Nasal cavity respiratory epithelium epithelial cell of viscerocranial mucosa (primary cell): Measurements from ENCODE around the gene NDUFB3. TPM values are rescaled to one million over a fixed set of nuclear protein-coding genes. Genes with fewer than 3 reads are reported as not detected.

Experiments
- total RNA-seq: library from RNA; depleted of rRNA; stranded (reverse); fragments of >200 nt; gene quantifications from 2 replicates; pipeline ENCODE4 v1.2.3, GENCODE V29; 2014

NDUFB3 gene
- 43.1 and 43.5 TPM in 2 replicates for total RNA-seq

DNA sequence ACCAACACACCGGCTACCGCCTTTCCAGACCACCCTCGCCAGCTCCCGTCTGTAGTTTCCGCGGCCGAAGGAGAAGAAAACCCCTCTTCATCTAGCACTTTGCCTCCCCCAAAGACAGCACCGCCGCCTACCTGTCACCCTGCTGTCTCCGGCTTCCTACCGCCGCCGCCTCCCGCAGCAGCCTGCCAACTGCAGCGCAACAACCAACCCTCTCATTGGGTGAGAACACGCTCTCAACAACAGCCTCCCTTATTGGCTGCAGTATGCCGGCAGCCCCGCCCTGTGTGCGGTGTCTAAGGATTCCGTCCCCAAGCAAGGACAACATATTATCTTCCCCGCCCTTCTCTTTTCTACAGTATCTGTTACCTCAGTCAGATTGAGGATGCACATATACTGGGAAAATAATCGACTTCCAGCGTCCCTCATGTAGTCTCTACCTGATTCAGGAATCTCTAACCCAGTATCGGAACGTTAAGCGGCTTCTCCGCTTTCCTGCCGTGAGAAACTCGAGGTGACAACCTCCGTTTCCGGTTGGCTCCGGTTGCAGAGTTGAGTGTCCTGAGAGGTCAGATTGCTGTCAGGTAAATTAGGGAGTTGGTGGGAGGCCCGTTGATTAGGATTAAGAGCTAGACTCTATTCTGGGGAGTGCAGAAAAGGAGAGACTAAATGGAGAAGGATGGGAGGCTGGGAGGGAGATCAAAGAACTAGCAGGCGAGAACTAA is at the start of gene NDUFB3, which contains the start of gene HYCC2:
Gene NDUFB3, plus strand, starts transcription at position 523 of the 722 bp plus-strand sequence. CDS start 6,882 bp downstream, outside the sequence.
Gene HYCC2, minus strand, starts transcription at position 193 of the 722 bp plus-strand sequence. CDS start 47,662 bp downstream, outside the sequence.

DNA sequence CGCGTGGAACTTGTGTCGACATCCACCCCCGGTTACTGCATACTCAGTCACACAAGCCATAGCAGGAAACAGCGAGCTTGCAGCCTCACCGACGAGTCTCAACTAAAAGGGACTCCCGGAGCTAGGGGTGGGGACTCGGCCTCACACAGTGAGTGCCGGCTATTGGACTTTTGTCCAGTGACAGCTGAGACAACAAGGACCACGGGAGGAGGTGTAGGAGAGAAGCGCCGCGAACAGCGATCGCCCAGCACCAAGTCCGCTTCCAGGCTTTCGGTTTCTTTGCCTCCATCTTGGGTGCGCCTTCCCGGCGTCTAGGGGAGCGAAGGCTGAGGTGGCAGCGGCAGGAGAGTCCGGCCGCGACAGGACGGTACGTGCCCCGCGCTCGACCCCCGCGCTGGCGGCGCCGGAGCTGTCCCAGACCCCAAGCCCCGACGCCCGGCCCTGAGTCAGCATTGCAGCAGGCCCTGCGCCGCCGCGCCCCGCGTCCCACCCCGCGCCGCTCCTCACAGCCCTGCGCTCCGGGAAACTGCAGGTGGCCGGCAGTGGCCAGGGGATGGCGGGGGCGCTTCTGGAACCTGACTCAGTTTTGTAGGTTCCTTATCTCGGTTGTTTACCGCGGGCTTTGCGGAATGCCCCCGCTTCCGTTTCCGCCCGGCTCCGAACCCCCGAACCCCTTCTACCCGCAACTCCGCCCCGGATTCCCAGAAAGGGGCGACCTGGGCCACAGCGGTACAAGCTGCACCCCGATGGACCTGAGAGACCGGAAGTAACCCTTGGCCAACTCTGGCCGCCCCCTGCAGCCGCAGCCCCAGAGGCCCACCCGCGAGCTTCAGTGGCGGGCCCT is 44.5 kb downstream of the NDUFB3 start, which contains the start of gene CFLAR:
Gene CFLAR, plus strand, starts transcription at position 50 of the 844 bp plus-strand sequence. CDS start 13,702 bp downstream, outside the sequence.

Other genes with a start within 250 kb of the NDUFB3 start
- 77.2 and 105 TPM in 2 replicates for gene CLK1, start 207.3 kb upstream of the NDUFB3 start, total RNA-seq
- gene PPIL3, start 182.9 kb upstream of the NDUFB3 start, total RNA-seq: 48.9 and 51.9 TPM in 2 replicates
- 28.1 and 32.1 TPM in 2 replicates for gene NIF3L1, start 182.6 kb upstream of the NDUFB3 start, total RNA-seq
- gene ORC2, start 108.3 kb upstream of the NDUFB3 start, total RNA-seq: 26.0 and 27.3 TPM in 2 replicates
- gene HYCC2, start 330 bp upstream of the NDUFB3 start, total RNA-seq: 14.4 and 15.0 TPM in 2 replicates
- 80.3 and 128 TPM in 2 replicates for gene CFLAR, start 44.2 kb downstream of the NDUFB3 start, total RNA-seq
- gene CASP10, start 111.1 kb downstream of the NDUFB3 start, total RNA-seq: 7.0 and 8.9 TPM in 2 replicates
- 25.6 and 40.2 TPM in 2 replicates for gene CASP8, start 188.5 kb downstream of the NDUFB3 start, total RNA-seq